ENCODE results near the gene LDB2. TPM values are rescaled to one million over a fixed set of nuclear protein-coding genes. Genes with fewer than 3 reads are reported as not detected.

Gene LDB2
- total and polyA plus RNA-seq, 2 donors (not counting 1 experiment from before 2014, with no cell fraction given), result not detected

DNA sequence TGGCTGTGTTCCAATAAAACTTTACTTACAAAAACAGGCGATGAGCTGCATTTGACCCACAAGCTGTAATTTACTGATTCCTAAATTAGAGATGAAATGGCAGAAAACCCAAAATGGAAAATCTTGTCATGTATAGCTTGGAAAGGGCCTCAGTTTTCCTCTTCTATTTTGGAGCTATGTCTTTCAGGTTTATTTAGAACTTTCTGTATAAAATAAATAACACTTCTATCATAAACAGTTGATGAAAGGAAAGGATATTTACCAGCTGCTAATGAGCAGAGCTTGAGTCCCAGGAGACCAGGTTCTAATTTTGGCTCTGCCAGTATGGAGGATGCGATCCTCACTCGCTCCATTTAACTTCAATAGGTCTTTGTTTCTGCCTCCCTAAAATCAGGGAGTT, 213.5 kb downstream of the LDB2 start:
- H3K36me3 ChIP-seq (replicated peaks in 1 of 2; ENCODE audit: control extremely low read depth in 1 of 2, control insufficient read depth in 1 of 2, extremely low read depth in 1 of 2, insufficient read depth in 2 of 2, low read length in 1 of 2), result no peaks in the 10 kb centered on the region
- Mint-ChIP-seq H3K4me3 (no peak overlapping the region), H3K27me3 (no peaks in the 10 kb centered on the region), H3K4me1 (no peaks in the 10 kb centered on the region), H3K27ac (no peak overlapping the region), H3K9me3 (ENCODE audit: insufficient read depth) (no peaks in the 10 kb centered on the region)
- WGBS (ENCODE audit: insufficient coverage), result no CpG with 5 or more reads among the region's 3 CpGs
- TF ChIP-seq, protein P1, sequence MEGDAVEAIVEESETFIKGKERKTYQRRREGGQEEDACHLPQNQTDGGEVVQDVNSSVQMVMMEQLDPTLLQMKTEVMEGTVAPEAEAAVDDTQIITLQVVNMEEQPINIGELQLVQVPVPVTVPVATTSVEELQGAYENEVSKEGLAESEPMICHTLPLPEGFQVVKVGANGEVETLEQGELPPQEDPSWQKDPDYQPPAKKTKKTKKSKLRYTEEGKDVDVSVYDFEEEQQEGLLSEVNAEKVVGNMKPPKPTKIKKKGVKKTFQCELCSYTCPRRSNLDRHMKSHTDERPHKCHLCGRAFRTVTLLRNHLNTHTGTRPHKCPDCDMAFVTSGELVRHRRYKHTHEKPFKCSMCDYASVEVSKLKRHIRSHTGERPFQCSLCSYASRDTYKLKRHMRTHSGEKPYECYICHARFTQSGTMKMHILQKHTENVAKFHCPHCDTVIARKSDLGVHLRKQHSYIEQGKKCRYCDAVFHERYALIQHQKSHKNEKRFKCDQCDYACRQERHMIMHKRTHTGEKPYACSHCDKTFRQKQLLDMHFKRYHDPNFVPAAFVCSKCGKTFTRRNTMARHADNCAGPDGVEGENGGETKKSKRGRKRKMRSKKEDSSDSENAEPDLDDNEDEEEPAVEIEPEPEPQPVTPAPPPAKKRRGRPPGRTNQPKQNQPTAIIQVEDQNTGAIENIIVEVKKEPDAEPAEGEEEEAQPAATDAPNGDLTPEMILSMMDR (IDR thresholded peaks at IDR 0.05), result no peak
- no peak for TF ChIP-seq EZH2 (IDR thresholded peaks at IDR 0.05; ENCODE audit: borderline replicate concordance, insufficient read depth, low read depth, low read length, poor library complexity, severe bottlenecking)
- ChIA-PET CTCF (no interaction called here), POLR2A (no interaction called here)
- ATAC-seq (ENCODE audit: low read depth) (no peak), DNase-seq (no peak)
- no peak overlapping the region for H2AFZ ChIP-seq (ENCODE audit: insufficient read depth, low read depth, low read length, poor library complexity, severe bottlenecking)
- no peaks in the 10 kb centered on the region for H4K20me1 ChIP-seq (ENCODE audit: control insufficient read depth, insufficient read depth, low read length, poor library complexity, severe bottlenecking)
- no peaks in the 10 kb centered on the region for H3K27me3 ChIP-seq (replicated peaks in 1 of 4; ENCODE audit: control extremely low read depth in 1 of 4, control insufficient read depth in 3 of 4, insufficient read depth in 4 of 4, low read length in 3 of 4)
- H3K9ac ChIP-seq (ENCODE audit: low read length), result no peak overlapping the region
- no peaks in the 10 kb centered on the region for H3K79me2 ChIP-seq (ENCODE audit: control insufficient read depth, insufficient read depth, low read length)
- no peaks in the 10 kb centered on the region for H3K4me1 ChIP-seq (ENCODE audit: control insufficient read depth in 2 of 2, insufficient read depth in 2 of 2, low read length in 2 of 2)
- no peak overlapping the region for H3K4me2 ChIP-seq (replicated peaks; ENCODE audit: low read depth, low read length, poor library complexity, severe bottlenecking)
- no peaks in the 10 kb centered on the region for H3K9me3 ChIP-seq (ENCODE audit: control extremely low read depth in 1 of 3, control insufficient read depth in 2 of 3, insufficient read depth in 1 of 3, low read length in 2 of 3)
- no peak overlapping the region for H3K27ac ChIP-seq (ENCODE audit: low read length in 2 of 2)
- intact Hi-C loops (cut with micrococcal nuclease), result no loop called here
- H3K4me3 ChIP-seq (ENCODE audit: control extremely low read depth in 1 of 5, extremely low read depth in 1 of 5, insufficient read depth in 1 of 5, low read depth in 2 of 5, low read length in 4 of 5), result no peak overlapping the region

DNA sequence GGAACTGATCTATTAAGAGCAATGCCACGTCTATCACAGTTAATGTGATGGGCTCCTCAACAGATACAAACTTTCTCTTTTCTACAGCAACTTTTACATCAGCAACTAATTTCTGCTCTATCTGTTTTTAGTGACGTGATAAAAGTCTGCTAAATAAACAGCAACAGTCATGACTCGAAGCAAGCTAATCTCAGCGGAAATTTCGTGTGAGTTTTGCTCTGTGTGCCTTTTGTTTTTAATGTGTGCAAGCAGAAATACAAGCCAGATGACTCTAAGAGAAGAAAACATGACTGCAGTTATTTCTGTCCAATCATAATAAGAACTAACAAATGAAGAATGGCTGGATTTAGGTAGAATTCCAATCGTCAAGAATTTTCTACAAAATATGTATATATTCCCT, 214.3 kb downstream of the LDB2 start:
- H3K79me2 ChIP-seq (ENCODE audit: control insufficient read depth, insufficient read depth, low read length), result no peaks in the 10 kb centered on the region
- Mint-ChIP-seq H3K9me3 (ENCODE audit: insufficient read depth) (no peaks in the 10 kb centered on the region), H3K27ac (no peak overlapping the region), H3K4me1 (no peaks in the 10 kb centered on the region), H3K27me3 (no peaks in the 10 kb centered on the region), H3K4me3 (no peak overlapping the region)
- intact Hi-C loops (cut with micrococcal nuclease), result no loop called here
- peaks cover 0 to 2% (median 0%) of the 10 kb centered on the region in 3 donors for H3K9me3 ChIP-seq (ENCODE audit: control extremely low read depth in 1 of 3, control insufficient read depth in 2 of 3, insufficient read depth in 1 of 3, low read length in 2 of 3)
- H4K20me1 ChIP-seq (ENCODE audit: control insufficient read depth, insufficient read depth, low read length, poor library complexity, severe bottlenecking), result no peaks in the 10 kb centered on the region
- no peaks in the 10 kb centered on the region for H3K4me1 ChIP-seq (ENCODE audit: control insufficient read depth in 2 of 2, insufficient read depth in 2 of 2, low read length in 2 of 2)
- POLR2A ChIA-PET, result no interaction called here
- 71% methylated on average over 1 of the region's 6 CpGs for WGBS (ENCODE audit: insufficient coverage)
- DNase-seq (no peak), ATAC-seq (ENCODE audit: low read depth) (no peak)
- no peak overlapping the region for H2AFZ ChIP-seq (ENCODE audit: insufficient read depth, low read depth, low read length, poor library complexity, severe bottlenecking)
- H3K27ac ChIP-seq (ENCODE audit: low read length in 2 of 2), result no peak overlapping the region
- H3K36me3 ChIP-seq (replicated peaks in 1 of 2; ENCODE audit: control extremely low read depth in 1 of 2, control insufficient read depth in 1 of 2, extremely low read depth in 1 of 2, insufficient read depth in 2 of 2, low read length in 1 of 2), result no peaks in the 10 kb centered on the region
- no peak overlapping the region for H3K4me2 ChIP-seq (replicated peaks; ENCODE audit: low read depth, low read length, poor library complexity, severe bottlenecking)
- H3K27me3 ChIP-seq (replicated peaks in 1 of 4; ENCODE audit: control extremely low read depth in 1 of 4, control insufficient read depth in 3 of 4, insufficient read depth in 4 of 4, low read length in 3 of 4), result no peaks in the 10 kb centered on the region
- no peak for TF ChIP-seq EZH2 (IDR thresholded peaks at IDR 0.05; ENCODE audit: borderline replicate concordance, insufficient read depth, low read depth, low read length, poor library complexity, severe bottlenecking)
- TF ChIP-seq, protein P1 (IDR thresholded peaks at IDR 0.05), result no peak
- no peak overlapping the region for H3K9ac ChIP-seq (ENCODE audit: low read length)
- CTCF ChIA-PET, result no interaction called here
- no peak overlapping the region for H3K4me3 ChIP-seq (ENCODE audit: control extremely low read depth in 1 of 5, extremely low read depth in 1 of 5, insufficient read depth in 1 of 5, low read depth in 2 of 5, low read length in 4 of 5)
